ENCODE results near the gene CLCA4. TPM values are rescaled to one million over a fixed set of nuclear protein-coding genes. Genes with fewer than 3 reads are reported as not detected.

CLCA4 gene
- total RNA-seq, 1 experiment from 2014 or later, result not detected

- TF ChIP-seq CTCF (conservative IDR thresholded peaks at IDR 0.05; ENCODE audit: low read depth, low read length) (no peak), EZH2 (IDR thresholded peaks at IDR 0.05; ENCODE audit: low read length, unreplicated experiment) (no peak)
- Histone ChIP-seq H4K20me1 (ENCODE audit: low read length) (no peaks in the 10 kb centered on the region), H3K4me2 (ENCODE audit: low read length) (no peak overlapping the region), H3K79me2 (ENCODE audit: low read length) (no peaks in the 10 kb centered on the region), H3K9ac (ENCODE audit: low read length) (no peak overlapping the region), H3K4me3 (ENCODE audit: low read length) (no peak overlapping the region), H3K4me1 (ENCODE audit: insufficient read depth, low read length) (no peaks in the 10 kb centered on the region), H3F3A (ENCODE audit: low read length, unreplicated experiment) (no peaks in the 10 kb centered on the region), H3K9me2 (replicated peaks; ENCODE audit: low read length) (no peaks in the 10 kb centered on the region), H3K27me3 (ENCODE audit: low read length) (peaks cover 35% of the 10 kb centered on the region), H3K36me3 (ENCODE audit: low read depth, low read length) (no peaks in the 10 kb centered on the region), H3K27ac (ENCODE audit: low read length) (no peak overlapping the region), H2AFZ (ENCODE audit: low read length) (no peak overlapping the region), H3K9me3 (ENCODE audit: low read length) (no peaks in the 10 kb centered on the region)
- ChIA-PET POLR2A (ENCODE audit: unreplicated experiment) (no interaction called here), CTCF (no interaction called here)
- no peak for DNase-seq
- no peak for ATAC-seq
- intact Hi-C loops (cut with micrococcal nuclease), result no loop called here
- BruUV-seq (replicated peaks), result no TSS peak
These were observed 72.4 kb downstream of the CLCA4 start for GRCh38 chr1:86619313-86619712.

GRCh38 chr1:86621286-86621685 is 74.4 kb downstream of the CLCA4 start:
- ATAC-seq (peak; percentile 18; the same call in 1 of the 2 replicates), DNase-seq (no peak)
- H3K4me3 ChIP-seq (ENCODE audit: low read length), result no peak overlapping the region
- no peak overlapping the region for H3K9ac ChIP-seq (ENCODE audit: low read length)
- CTCF ChIA-PET, result interaction anchor here (0.6 kb wide), 1 partner anchor 48 kb away, joined by 3 read pairs; no protein-coding TSS in a partner anchor
- peaks cover 35% of the 10 kb centered on the region for H3K27me3 ChIP-seq (ENCODE audit: low read length)
- H3K9me2 ChIP-seq (replicated peaks; ENCODE audit: low read length), result no peaks in the 10 kb centered on the region
- no peaks in the 10 kb centered on the region for H4K20me1 ChIP-seq (ENCODE audit: low read length)
- no TSS peak for BruUV-seq (replicated peaks)
- H3K9me3 ChIP-seq (ENCODE audit: low read length), result no peaks in the 10 kb centered on the region
- H3K4me2 ChIP-seq (ENCODE audit: low read length), result no peak overlapping the region
- no peaks in the 10 kb centered on the region for H3K79me2 ChIP-seq (ENCODE audit: low read length)
- no peak overlapping the region for H3K27ac ChIP-seq (ENCODE audit: low read length)
- no peak for TF ChIP-seq CTCF (conservative IDR thresholded peaks at IDR 0.05; ENCODE audit: low read depth, low read length)
- no peak for TF ChIP-seq EZH2 (IDR thresholded peaks at IDR 0.05; ENCODE audit: low read length, unreplicated experiment)
- no peak for TF ChIP-seq EZH2phosphoT487 (IDR thresholded peaks at IDR 0.05; ENCODE audit: borderline replicate concordance, low read length)
- intact Hi-C loops (cut with micrococcal nuclease), result no loop called here
- POLR2A ChIA-PET (ENCODE audit: unreplicated experiment), result no interaction called here
- H3K4me1 ChIP-seq (ENCODE audit: insufficient read depth, low read length), result no peaks in the 10 kb centered on the region
- H2AFZ ChIP-seq (ENCODE audit: low read length), result no peak overlapping the region
- H3F3A ChIP-seq (ENCODE audit: low read length, unreplicated experiment), result no peaks in the 10 kb centered on the region
- no peaks in the 10 kb centered on the region for H3K36me3 ChIP-seq (ENCODE audit: low read depth, low read length)

Other genes starting within 250 kb of the CLCA4 start
- 18.3 and 21.8 TPM in 2 replicates for gene ODF2L, start 150.8 kb upstream of the CLCA4 start, total RNA-seq (2014; rRNA removed)
- gene CLCA2, start 122.9 kb upstream of the CLCA4 start, total RNA-seq (2014; rRNA removed), result 0.17 and 0.22 TPM in 2 replicates
- gene CLCA1, start 78.2 kb upstream of the CLCA4 start, total RNA-seq (2014; rRNA removed), result not detected in 2 replicates
- gene SH3GLB1, start 157.5 kb downstream of the CLCA4 start, total RNA-seq (2014; rRNA removed), result 23.3 and 25.0 TPM in 2 replicates